Stimulated activated CD8-positive, alpha-beta memory T cell treated with anti-CD3 and anti-CD28 coated beads, Interleukin-15, amount 100 ng/mL, for 48 hours (primary cell): Measurements from ENCODE around the gene DDX10.
"Not testable (repeated sequence)": the region's sequence is repeated elsewhere in the genome, so short reads cannot be mapped to it uniquely, and the experiment has no call there.

Experiments
- DNase-seq, 2 donors: peaks; one replicate each; pipeline ENCODE4 v3.0.0-alpha.2; 2020; ENCODE audit warnings: low read depth in 2 of 2

DDX10 gene

DNA sequence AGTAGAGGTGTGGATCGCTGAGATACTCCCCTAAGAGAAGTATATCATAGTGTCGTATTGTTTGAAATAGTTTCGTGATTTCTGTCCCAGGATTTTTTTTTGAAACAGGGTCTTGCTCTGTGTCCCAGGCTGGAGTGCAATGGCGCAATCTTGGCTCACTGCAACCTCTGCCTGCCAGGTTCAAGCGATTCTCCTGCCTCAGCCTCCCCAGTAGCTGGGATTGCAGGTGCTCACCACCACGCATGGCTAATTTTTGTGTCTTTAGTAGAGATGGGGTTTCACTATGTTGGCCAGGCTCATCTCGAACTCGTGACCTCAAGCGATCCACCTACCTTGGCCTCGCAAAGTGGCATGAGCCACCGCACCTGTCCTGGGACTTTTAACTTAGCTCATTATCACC is 159.1 kb downstream of the DDX10 start:
- not testable (repeated sequence) for DNase-seq

DNA sequence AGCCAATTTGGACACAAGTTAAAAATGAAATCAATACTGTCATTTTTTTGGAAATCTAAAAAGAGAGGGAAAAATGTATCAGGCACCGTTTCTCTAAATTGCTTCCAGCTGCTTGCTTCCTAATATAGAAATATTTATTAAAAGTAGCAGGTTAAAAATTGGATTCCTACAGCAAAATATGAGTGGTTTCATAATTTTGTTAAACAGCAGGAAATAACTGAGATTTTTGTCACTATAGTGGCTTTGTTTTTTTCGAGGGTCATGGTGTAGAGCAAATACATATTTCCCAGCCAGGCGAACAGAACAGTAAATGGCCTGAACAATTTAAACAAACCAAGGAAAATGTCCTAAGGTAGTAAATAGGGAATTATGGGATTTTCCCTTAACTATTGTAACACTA is 159.7 kb downstream of the DDX10 start:
- DNase-seq = no peak

- no peak for DNase-seq
Observed at GRCh38 chr11:108825381-108825780, 160.5 kb downstream of the DDX10 start.

GRCh38 chr11:108826136-108826535 is 161.3 kb downstream of the DDX10 start:
- no peak for DNase-seq

DNA sequence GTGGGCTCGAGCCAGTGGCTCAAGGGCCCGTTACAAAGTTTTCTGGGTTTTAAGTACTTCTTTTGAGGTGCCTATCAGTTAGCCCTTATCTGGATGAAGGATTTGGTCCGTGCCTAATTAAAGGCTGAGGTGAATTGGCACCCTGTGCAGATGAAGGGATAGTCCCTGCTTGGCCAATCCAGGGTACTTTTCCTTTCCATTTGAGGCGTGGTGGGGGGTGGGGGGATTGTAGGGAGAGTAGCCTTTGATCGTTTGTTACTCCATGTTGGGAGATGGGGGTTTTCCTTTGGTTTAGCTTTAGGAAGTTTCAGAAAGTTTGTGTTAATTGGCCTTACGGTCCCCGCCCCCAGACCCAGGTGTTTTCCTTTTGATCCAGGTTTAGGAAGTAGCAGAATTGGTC is 170.8 kb downstream of the DDX10 start:
- DNase-seq = no peak

DNA sequence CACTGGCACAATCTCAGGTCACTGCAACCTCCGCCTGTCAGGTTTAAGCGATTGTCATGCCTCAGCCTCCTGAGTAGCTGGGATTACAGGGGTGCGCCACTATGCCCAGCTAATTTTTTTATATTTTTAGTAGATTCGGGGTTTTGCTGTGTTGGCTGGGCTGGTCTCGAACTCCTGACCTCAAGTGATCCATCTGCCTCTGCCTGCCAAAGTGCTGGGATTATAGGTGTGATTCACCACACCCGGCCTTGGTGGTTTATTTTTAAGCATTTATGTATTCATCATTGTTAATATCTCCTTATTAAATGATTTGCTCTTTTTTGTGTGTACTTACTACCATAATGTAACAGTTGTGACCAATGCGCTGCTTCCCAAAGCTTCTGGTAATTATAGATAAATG is 171.7 kb downstream of the DDX10 start:
- DNase-seq = no peak

DNA sequence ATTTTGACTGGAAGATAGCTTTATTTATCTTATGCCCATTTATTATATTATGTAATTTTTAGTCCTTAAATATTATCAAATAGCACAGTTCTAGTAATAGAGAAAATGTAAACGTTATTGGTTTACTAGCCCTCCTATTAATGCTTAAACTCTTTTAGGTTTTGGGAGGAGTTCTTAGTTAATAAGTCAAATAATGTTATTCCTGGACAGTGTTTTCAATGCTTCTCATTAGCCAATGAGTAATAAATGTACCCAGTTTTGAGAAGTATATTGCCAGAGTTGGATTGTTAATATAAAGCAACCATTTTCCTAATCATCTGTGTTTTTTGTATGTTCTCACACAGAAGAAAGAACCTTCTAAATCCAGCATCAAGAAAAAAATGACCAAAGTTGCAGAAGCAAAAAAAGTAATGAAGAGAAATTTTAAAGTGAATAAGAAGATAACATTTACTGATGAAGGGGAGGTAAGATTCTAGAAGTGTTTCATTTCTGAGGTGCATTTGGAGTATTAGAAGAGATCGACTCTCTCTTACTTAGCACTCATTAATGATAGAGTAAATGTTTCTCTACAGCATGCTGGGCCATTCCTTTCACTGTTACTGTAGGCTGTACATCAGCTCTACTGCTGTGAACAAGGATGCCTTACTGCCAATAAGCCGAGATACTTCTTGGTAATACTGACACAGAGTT is 173.4 kb downstream of the DDX10 start:
- DNase-seq = no peak

GRCh38 chr11:108838792-108839105 is 173.9 kb downstream of the DDX10 start:
- no peak for DNase-seq

- no peak for DNase-seq
Observed at GRCh38 chr11:108846009-108846408, 181.1 kb downstream of the DDX10 start.

DNA sequence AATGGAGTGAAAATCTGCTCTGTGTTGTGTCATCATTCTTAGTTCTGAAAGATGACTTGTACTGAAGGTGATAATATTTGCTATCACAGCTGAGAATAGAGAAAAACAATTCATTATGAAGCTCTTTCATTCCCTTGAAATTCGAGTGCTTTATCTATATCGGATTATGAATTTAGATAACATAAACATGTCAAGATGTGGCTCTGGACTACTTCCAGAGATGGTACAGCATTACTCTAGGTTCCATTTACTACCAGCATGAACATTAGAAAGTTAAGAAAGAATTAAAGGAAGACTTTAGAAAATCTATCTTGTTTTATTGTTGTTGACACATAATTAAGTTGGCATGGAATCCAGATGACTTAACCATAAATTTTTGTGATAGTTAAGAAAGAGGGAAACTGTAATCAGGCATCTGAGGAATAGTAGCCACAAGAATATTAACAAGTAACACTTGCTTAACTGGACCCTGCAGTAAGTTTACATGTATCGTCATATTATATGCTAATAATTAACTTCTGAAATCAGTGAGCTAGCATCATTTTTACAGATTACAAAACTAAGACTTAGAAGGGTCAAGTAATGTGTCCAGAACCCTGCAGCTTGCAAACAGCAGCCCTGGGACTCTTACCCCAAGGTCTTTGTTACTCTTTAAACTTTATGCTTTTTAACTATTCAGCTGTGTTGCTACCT is 182.6 kb downstream of the DDX10 start:
- DNase-seq = no peak

DNA sequence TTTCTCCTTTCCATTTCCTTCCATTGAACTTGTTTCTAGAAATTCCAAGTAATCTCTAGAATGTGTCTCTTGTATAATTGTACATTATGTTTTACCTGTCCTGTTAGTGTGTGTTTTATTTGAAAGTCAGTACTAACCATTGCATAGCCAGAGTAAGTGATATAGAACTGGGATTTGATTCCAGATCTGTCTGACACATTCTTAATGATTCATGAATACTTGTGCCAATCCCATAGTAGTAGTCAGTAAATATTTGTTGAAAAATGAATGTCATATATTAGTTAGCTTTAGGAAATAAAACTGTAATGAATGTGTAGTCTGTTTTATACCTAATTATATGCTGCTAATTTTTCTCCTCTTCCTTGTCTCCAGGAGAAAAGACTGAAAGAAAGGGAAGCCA is 186.9 kb downstream of the DDX10 start:
- DNase-seq = no peak

- DNase-seq = no peak
Observed at GRCh38 chr11:108852701-108853100, 187.8 kb downstream of the DDX10 start.

- DNase-seq = no peak
Observed at GRCh38 chr11:108853151-108853550, 188.3 kb downstream of the DDX10 start.

- DNase-seq = no peak
Observed at GRCh38 chr11:108853864-108854263, 189.0 kb downstream of the DDX10 start.

GRCh38 chr11:108854346-108854745 is 189.5 kb downstream of the DDX10 start:
- no peak for DNase-seq

DNA sequence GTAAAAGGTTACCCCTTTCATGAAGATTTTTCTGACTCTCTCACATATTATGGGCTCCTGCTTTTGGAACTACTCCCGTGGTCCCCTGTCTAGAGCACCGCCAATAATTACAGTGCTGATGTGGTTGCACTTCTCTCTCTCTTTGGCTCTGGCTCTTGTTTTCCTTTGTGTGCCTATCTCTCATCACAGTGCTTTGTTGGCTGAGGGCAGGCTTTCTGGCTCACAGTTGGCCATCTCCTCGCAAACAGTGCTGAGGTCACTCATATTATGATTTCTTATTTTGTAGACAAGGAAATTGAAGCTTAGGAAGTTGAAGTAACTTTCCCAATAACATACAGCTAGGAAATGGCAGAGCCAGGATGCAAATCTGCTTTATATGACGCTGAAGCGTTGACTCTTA is 192.5 kb downstream of the DDX10 start:
- DNase-seq = no peak

- no peak for DNase-seq
Observed at GRCh38 chr11:108858622-108859021, 193.8 kb downstream of the DDX10 start.

DNA sequence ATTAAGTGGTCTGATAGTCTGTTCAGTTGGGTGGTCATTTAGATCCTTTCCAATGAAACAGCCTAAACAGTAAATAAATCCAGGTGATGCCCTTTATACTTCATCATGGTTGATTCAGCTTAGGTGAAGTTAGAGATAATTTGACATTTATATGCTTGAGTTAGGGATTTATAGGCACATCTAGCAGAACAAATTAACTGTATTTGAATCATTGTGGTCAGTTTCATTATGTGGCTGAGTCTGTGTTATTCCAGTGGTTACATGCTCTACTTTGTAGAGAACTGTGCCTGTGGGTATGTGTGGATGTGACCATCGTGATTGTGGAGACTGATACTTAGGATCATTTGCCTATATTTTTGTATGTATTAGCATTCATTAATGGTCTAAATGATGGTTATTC is 194.6 kb downstream of the DDX10 start:
- DNase-seq = no peak

DNA sequence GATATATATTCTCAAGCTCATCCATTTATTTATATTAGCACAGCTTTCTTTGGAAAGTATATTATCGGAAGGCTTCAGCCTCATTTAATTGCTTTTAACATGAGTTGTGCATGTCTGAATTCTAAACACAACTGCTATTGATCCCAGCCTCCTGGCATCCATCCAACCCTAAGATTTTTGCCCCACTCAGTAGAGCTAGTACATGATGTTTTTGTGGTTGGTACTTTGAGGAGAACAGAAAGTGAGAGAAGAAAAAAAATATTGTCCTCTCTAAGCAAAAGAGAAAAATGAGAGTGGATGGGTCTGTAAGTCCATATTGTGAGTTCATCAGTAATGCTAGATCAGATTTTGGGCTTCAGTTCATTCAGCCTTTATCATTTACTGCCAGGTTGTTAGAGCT is 198.7 kb downstream of the DDX10 start:
- no peak for DNase-seq

GRCh38 chr11:108865406-108865805 is 200.5 kb downstream of the DDX10 start:
- no peak for DNase-seq

GRCh38 chr11:108866781-108867180 is 201.9 kb downstream of the DDX10 start:
- DNase-seq = no peak

- no peak for DNase-seq
Observed at GRCh38 chr11:108870373-108871020, 205.6 kb downstream of the DDX10 start.

DNA sequence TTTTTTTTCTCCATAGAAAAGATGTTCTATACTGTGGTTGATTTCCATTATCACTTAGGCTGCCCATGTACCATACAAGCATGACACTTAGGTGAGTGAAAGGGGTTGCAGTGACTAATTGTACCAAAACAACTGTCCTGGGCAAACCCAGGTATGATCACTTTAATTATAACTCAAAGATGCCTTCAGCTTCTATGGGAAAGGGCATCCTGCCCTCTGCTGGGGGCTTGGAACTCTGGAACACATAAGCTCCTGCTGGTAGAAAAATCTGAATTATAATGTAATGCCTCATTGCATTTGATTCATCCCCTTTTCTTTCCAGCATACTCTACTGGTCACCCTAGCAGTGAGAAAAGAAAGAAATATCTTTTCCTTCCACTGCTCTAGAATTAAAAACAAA is 206.3 kb downstream of the DDX10 start:
- DNase-seq = no peak
